Hematopoietic multipotent progenitor cell treated with erythropoietin and hydrocortisone succinate and interleukin-3 and kit ligand, for 6 days (in vitro differentiated cells): ENCODE data around the gene HCN1.

Source experiments
- DNase-seq: peaks from one replicate; pipeline ENCODE4 v3.0.0-alpha.2; 2015

Gene HCN1

DNA sequence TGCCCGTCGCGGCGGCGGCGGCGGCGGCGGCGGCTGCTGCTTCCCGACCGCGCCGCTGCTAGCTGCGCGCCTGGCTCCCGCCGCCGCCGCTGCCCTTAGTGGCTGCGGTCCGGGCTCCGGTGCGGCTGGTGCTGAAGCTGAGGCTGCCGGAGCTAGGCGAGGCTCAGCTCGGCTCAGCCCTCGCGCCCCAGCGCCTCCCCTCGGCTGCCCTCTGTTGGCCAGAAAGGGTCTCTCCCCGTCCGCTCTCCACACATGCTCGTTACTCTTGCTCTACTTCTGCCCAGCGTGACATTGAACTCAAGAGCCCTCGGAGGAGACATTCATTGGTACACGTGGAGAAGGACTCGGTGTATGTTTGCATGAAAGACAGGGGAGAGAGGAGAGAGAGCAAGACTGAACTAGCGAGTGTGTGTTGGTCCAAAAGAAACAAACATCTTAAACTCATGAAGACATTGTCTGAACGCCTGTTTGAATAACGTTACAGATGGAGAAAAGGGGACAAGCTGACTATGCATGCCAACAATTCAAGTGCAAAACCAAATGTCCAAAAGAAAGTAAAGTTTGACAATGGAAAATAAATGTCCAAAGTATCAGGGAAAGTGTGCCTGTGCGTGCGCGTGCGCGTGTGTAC lies at the start of gene HCN1:
Gene HCN1 (minus strand): TSS at position 175 of the 631 bp plus-strand sequence.
- peak; percentile 75 for DNase-seq

DNA sequence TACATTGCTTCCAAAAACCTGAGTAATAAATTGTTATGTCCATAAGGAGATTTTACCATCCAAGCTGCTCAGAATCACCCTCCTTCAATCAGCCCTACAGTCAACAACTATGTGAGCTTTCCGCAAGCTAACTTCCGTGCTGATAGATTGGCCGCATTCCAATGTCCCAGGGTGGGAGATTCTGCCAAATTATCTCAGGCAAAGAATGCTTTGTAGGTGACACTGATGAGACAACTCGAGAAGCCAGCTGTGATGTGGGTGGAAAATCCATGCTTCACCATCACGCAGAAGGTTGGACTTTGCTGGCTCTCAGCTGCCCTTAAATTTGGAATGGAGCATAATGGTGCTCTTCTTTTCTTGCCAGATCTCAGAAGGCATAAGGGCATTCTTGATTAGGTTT lies 44.9 kb upstream of the HCN1 start:
- no peak for DNase-seq

DNA sequence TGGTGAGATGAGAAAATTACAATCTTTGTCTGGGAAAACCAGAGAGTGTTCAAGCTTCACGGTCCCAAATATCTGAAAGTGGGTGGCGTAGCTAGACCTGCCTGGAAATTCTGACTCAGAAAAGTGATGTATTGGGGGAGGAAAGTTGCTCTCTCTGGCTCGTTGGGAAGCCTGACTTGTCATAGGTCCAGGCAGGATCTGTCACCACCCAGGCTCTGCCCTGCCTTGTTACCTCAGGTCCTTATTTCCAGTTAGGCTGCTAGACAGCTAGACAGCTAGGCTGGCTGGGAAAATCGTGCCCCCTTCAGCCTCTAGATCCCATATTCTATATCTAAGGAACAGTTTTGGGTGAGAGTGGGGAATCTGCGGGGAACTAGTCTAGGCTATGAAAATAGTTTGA lies 41.0 kb upstream of the HCN1 start:
- no peak for DNase-seq

GRCh38 chr5:45725537-45725936 lies 29.4 kb upstream of the HCN1 start:
- DNase-seq, result no peak

DNA sequence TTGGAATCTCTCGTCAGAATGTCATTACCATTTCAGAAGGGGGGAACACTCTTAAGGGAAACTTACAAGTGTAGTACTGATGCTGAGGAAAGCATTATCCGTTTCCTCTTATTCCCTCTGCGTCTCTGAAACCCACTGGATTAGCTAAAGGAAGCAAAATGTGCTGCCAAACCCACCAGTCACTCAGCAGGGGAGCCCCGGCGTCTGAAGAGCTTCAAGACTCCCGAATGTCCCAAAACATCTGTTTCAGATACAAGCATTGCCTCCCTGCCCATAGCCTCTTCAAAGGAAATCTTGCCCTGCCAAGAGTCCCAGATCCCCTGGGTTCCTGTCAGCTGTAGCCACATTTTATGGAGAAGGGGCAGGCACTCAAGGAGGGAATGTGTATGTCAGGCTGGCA lies 1.0 kb upstream of the HCN1 start:
- DNase-seq, result no peak

DNA sequence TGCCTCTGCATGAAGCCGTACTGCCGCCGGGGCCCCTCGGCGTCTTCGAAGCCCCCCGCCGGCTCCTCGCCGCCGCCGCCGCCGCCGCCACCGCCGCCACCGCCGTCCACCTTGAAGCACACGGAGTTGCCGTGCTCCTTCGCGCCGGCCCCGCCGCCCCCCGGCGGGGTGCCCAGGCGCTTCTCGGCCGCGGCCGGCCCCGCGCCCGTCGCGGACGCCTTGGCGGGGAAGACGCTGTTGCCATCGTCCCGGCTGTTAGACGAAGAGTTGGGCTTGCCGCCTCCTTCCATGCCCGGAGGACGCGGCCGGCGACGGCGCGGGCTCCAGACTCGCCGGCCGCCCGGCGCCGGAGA lies 400 bp downstream of the HCN1 start:
- no peak for DNase-seq

DNA sequence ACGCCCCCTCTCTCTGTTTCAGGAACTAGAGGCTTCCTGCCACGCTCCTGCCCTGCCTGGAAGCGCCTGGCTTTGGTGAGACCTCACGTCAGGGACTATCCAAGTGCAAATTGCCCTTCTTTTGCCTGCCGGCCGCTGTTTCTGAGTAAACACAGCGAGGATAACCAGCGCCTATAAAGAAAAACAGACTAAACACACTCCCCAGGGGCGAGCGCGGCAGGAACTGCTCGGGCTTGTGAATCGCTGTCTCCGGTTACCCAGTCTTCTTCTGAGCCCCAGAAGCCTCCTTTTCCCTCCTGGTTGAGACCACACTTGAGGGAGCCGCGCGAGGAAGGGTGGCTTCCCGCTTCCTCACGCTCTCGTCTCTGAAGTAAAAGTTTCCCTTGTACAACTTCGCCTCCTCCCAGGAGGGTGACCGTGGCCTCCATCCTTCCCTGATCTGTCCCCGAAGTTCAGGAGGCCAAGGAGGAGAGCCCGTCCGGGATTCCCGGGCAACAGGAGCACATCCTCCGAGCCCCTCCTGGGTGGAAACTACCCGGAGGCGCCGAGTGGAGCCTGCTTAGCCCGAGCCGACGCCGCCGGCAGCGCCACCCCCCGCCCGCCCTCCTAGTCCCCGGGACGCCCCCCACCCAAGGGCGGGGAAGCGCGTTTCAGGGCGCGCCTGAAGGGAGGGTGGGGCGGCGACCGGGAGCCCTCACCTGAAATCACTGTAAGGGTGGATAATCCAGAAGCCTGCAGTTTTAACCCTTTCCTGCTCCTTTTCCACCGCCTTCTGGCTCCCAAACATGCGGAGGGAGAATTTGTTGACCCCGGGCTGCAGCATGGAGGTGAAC lies 993 bp downstream of the HCN1 start:
- DNase-seq, result peak; percentile 1

DNA sequence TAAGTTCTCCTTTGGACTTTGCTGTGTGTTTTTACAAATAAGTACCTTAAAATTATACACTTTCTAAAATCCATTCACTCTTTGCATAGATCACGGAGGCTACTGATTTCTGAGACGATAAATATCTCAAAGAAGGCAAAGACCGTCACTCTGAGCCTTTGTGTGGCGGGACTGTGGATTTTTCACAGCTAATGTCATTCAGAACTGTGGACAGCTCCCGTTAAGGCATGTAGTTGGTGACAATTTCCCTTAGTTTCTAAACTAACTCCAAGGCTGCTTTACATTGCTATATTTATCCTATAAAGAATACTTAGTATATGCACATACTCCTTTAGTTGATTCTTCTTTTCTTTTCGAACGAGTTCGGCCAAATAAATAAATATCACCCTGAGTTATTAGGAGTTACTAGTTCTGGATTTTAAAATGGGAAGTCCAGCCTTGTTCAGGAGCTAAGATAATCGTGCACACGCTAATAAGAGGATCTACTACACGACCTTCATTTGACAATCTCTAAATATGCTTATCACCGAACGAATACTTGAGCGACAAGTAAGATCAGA lies 1.8 kb downstream of the HCN1 start:
- DNase-seq, result peak; percentile 7

- DNase-seq, result no peak
These were observed 3.7 kb downstream of the HCN1 start for GRCh38 chr5:45692481-45692880.

DNA sequence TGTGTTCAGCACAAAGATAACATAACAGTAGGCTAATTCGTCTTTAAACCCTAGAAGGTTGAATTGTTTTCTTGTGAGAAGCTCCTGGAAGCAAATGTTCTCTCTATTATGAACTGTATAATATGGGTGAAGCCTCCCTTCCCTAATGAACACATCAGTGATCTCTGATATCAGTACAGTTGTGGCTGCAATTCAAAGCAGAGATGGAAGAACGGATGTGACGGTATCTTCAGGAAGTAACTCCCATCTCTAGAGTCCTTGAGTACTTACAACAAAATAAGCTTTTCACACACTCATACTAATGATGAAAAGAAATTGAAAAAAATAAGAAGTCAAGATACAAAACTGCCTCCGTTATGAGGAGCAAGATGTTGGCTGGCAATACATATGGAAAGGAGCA lies 4.5 kb downstream of the HCN1 start:
- no peak for DNase-seq

GRCh38 chr5:45687701-45688100 lies 8.5 kb downstream of the HCN1 start:
- DNase-seq, result no peak

DNA sequence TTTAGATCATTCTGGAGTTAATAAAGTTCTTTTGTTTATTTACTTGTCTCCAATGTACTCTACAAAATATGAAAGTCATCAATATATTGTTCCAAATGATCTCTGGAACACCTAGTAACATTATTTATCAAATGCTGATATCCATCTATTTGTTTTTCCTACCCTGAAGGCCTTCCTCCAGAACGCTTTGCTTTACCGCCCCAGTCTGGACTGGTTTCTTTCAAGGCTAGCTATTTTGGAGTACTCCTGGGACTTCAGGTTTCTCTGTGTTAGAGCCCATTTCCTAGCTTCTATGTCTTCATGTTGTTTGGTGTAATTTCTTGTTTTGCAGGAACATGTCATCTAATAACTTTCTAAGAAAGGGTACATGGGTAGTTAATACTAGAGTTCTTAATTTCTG lies 9.6 kb downstream of the HCN1 start:
- no peak for DNase-seq

DNA sequence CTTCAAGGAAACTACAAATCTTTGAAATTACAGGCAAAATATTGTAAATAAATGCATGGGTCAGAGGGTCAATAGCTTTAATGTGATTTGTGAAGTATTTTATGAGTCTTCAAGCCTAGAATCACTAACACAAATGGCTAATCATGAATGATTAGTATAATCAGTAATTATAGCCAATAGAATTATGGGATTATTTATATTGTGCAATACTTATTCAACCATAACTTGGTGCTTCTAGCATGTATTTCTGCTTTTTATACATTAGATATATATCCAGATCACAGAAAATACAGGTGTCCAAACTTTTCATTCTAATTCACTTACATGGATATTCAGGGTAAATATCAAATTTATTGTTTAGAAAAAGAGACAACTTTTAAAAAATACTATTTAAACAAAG lies 12.1 kb downstream of the HCN1 start:
- no peak for DNase-seq

DNA sequence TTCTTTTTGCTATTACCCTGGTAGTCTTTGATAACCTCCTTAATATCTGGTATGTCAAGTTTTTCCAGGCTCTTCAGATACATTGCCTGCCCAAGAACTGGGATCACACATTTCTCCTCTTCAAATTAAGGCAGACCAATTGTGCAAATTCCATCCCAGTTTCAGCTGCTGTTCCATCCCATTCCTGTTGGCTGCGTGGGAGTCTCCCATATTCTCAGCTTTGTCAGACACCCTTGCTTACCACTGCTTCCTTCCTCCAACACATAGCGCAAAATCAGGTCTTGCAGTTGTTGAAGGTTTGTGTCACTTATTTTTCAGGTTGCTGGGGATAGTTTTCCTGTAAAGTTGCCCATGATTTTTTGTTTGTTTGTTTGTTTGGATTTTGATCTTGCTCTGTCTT lies 15.2 kb downstream of the HCN1 start:
- DNase-seq, result no peak

GRCh38 chr5:45677524-45677923 lies 18.7 kb downstream of the HCN1 start:
- DNase-seq, result no peak

DNA sequence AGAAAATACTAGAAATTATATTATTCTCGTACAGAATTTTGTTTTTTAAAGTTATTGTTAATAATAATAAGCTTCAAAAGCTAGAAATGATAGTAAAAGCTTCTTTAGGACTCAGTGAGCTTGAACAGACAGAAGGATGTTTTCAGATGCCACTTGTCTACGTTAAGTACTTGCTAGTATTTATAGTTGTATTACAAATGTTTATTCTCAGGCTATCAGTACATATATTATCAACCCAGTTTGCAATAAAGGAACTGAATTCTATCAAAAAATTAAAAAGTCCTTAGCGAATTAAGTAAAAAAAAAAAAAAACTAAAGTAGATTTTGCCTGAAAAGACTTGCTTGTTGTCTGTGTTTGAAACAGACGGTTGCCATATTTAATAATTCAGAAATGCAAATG lies 23.9 kb downstream of the HCN1 start:
- no peak for DNase-seq

- no peak for DNase-seq
These were observed 47.4 kb downstream of the HCN1 start for GRCh38 chr5:45648744-45649143.

DNA sequence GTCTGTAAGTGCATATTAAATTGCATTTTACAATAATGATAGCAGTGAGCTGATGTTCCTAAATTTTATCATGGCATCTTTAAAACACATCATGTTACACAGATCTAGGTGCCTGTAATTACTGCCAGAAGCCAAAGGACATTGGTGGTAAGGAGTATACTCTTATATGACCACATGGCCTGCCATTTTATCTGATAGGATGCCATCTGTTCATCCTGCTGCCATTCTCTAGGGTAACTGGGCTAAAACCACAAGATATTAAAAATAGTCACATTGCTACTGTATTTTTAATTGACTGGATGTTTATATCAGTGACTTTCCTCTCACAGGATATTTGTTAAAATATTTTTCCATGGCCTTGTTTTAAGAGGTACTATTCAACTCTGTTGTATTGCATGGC lies 53.1 kb downstream of the HCN1 start:
- DNase-seq, result no peak

- no peak for DNase-seq
These were observed 53.8 kb downstream of the HCN1 start for GRCh38 chr5:45642370-45642769.

- DNase-seq, result peak; percentile 5
These were observed 57.1 kb downstream of the HCN1 start for GRCh38 chr5:45639040-45639439.

- DNase-seq, result no peak
These were observed 69.0 kb downstream of the HCN1 start for GRCh38 chr5:45627076-45627656.

GRCh38 chr5:45623832-45624231 lies 72.3 kb downstream of the HCN1 start:
- DNase-seq, result no peak

DNA sequence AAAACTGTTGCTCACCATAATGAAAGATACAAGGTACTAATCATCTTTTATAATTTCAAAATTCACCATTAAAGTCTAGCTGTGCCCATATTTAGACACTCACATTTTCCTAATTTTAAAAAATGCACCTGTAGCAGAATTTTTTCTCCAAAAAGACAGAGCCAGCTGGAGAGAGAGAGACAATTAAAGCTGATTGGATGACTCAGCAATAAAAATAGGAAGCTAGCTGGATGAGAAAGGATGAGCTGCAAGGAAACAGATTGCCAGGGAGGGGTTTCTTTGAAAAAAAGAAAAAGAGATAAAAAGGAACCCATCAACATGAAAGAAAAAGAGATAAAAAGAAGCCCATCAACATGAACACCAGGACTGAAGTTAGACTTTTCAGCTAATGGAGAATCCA lies 73.8 kb downstream of the HCN1 start:
- DNase-seq, result no peak

- DNase-seq, result no peak
These were observed 78.2 kb downstream of the HCN1 start for GRCh38 chr5:45617859-45618416.
